DOHH2 (cell line): ENCODE results near the gene SERINC2.

Source experiments
- EZH2phosphoT487 ChIP-seq: fragments of 200-600 bp; sonication (generic); IDR thresholded peaks from 2 replicates; pipeline ENCODE4 v1.6.1; 2017; ENCODE audit warnings: borderline replicate concordance, mild to moderate bottlenecking, antibody characterized with exemption, low read length, moderate library complexity, mixed read lengths
- TF ChIP-seq, protein P1 (sequence below): fragments of 200-600 bp; sonication (generic); IDR thresholded peaks from one replicate; pipeline ENCODE4 v1.5.1; 2014; ENCODE audit warnings: antibody characterized with exemption, mild to moderate bottlenecking, low read depth, low read length; ENCODE audit not compliant: poor library complexity, severe bottlenecking

- TF ChIP-seq, protein P1, sequence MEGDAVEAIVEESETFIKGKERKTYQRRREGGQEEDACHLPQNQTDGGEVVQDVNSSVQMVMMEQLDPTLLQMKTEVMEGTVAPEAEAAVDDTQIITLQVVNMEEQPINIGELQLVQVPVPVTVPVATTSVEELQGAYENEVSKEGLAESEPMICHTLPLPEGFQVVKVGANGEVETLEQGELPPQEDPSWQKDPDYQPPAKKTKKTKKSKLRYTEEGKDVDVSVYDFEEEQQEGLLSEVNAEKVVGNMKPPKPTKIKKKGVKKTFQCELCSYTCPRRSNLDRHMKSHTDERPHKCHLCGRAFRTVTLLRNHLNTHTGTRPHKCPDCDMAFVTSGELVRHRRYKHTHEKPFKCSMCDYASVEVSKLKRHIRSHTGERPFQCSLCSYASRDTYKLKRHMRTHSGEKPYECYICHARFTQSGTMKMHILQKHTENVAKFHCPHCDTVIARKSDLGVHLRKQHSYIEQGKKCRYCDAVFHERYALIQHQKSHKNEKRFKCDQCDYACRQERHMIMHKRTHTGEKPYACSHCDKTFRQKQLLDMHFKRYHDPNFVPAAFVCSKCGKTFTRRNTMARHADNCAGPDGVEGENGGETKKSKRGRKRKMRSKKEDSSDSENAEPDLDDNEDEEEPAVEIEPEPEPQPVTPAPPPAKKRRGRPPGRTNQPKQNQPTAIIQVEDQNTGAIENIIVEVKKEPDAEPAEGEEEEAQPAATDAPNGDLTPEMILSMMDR: no peak
- no peak for TF ChIP-seq EZH2phosphoT487
These were observed 15.6 kb downstream of the SERINC2 start for GRCh38 chr1:31428436-31429221.
